Measurements from ENCODE around the gene RASSF8. TPM values are rescaled to one million over a fixed set of nuclear protein-coding genes. Genes with fewer than 3 reads are reported as not detected.

Gene RASSF8
- total RNA-seq, 1 donor from 2014 or later, result 33.7 TPM

DNA sequence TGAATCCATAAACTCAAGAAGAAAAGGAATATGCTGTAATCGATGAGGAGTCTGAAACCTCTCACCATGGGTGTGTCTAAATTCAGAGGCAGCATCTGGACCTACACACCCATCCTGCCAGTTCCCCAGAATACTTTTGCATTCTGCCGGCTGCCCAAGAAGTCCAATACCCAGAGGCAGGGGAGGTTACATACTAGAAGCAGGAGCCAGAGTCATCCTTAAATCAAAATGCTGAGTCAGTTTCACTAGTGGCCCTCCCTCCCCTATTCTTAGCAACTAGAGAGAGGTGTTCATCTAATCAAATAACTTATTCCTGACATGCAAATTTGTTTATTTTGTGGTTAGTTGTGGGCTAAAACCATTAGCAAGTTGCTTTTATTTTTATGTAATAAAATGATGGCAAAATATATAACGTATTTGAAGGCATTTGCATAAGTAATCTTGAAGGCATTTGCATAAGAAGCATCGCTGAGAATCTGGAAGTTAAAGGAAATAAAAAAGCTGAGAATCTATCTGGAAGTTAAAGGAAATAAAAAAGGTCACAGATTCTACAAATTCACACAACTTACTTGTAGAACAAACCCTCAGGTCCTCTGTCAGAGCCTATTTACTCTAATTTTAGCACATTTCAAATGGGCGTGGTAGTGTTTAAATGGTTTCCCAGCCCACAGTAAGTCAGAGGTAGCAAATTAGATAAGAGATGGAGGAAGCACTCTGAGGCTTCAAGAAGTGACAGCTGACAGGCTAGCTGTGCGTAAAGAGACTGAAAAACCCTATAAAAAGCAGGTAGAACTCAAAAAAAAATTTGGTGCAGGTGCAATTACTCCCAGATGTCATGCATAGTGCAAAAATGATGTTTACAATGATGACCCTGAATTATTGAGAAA is 158.6 kb downstream of the RASSF8 start:
- H3K9me3 ChIP-seq (replicated peaks), result no peaks in the 10 kb centered on the region
- no peaks in the 10 kb centered on the region for H3K36me3 ChIP-seq
- TF ChIP-seq, protein P1, sequence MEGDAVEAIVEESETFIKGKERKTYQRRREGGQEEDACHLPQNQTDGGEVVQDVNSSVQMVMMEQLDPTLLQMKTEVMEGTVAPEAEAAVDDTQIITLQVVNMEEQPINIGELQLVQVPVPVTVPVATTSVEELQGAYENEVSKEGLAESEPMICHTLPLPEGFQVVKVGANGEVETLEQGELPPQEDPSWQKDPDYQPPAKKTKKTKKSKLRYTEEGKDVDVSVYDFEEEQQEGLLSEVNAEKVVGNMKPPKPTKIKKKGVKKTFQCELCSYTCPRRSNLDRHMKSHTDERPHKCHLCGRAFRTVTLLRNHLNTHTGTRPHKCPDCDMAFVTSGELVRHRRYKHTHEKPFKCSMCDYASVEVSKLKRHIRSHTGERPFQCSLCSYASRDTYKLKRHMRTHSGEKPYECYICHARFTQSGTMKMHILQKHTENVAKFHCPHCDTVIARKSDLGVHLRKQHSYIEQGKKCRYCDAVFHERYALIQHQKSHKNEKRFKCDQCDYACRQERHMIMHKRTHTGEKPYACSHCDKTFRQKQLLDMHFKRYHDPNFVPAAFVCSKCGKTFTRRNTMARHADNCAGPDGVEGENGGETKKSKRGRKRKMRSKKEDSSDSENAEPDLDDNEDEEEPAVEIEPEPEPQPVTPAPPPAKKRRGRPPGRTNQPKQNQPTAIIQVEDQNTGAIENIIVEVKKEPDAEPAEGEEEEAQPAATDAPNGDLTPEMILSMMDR (IDR thresholded peaks at IDR 0.05; ENCODE audit: borderline replicate concordance), result no peak
- H3K27ac ChIP-seq (replicated peaks), result peak overlapping the region; percentile 94
- no peaks in the 10 kb centered on the region for H3K27me3 ChIP-seq (ENCODE audit: low read depth)
- H3K4me1 ChIP-seq, result peaks cover 73% of the 10 kb centered on the region
- no peak for DNase-seq
- intact Hi-C loops (cut with micrococcal nuclease), result no loop called here
- no peak overlapping the region for H3K4me3 ChIP-seq

DNA sequence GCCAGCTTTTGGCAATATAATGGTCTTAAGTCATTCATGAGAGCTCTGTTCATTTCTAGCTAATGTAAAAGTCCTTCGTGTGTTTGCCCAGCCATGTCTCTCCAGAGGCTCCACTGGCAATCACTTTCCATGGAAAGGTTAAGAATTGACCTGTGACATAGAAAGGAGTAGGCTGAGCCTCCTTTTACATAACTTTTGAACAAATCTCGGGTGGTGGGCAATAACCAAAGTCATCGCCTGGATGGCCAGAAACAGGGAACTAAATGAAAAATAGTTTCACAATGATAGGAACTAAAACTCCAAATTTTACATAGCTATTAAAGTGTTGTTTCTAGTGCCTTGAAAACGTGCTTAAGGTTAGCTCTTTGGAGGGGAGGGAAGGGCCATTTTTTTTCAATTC is 159.8 kb downstream of the RASSF8 start:
- Histone ChIP-seq H3K27ac (replicated peaks) (peak overlapping the region; percentile 94), H3K27me3 (ENCODE audit: low read depth) (no peaks in the 10 kb centered on the region), H3K9me3 (replicated peaks) (no peaks in the 10 kb centered on the region), H3K4me1 (peaks cover 69% of the 10 kb centered on the region), H3K36me3 (no peaks in the 10 kb centered on the region), H3K4me3 (no peak overlapping the region)
- TF ChIP-seq, protein P1 (IDR thresholded peaks at IDR 0.05; ENCODE audit: borderline replicate concordance), result no peak
- intact Hi-C loops (cut with micrococcal nuclease), result no loop called here
- DNase-seq, result no peak

DNA sequence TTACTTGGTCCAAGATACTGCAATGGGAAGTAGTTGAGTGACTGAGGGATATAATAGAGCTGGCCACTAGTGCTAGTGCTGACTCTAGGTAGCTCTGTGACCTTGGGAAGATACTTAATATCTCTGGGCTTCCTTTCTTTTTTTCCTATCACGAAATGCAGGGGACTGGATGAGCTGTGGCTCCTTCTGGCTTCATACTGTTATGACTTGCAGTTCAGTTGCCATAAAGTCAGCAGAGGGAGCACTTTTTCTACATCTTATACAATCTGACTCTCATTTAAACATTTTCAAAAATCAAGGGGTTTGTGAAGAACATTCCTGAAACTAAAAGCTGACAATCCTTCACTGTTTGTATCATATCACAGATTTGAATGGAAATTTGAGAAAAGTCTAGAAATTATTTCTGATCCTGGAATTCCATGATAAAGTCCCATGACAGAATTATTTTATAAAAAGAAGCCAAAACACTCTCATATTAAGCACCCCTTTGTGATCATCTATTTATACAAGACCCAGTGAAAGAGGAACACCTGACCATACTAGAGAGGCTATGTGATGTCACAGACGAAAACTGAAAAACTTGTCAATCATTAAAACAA is 161.0 kb downstream of the RASSF8 start:
- Histone ChIP-seq H3K4me3 (no peak overlapping the region), H3K36me3 (no peaks in the 10 kb centered on the region)
- intact Hi-C loops (cut with micrococcal nuclease), result no loop called here

DNA sequence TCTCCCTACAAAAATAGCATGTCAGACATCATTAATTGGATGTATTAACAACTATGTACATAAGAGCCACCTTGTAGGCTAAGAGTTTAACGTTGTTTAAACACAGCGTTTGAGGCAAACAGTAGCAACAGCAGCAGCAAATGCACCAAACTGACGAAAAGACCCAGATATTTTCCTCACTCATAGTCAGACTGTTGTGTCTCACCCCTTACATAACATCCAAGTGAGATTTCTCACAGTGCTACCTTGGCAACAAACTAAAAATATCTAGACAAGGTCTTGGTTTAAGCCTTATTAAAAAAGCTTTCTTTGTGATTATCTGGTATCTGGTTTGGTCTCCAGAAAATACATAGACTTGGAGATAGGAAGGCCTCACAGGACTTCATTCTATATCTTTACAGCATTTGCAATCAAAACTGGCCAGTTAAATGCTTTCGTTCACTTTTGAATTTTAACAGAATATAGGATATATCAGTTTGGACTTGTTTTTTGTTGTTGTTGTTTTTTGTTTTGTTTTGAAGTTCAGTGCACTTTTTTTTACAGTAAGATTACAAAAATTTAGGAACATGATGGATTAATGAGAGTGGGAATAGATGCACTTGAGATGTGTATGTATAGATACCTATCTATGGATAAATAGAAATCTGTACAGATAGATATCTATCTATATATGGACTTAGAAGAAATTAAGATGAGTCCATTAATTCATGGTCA is 162.2 kb downstream of the RASSF8 start:
- H3K27me3 ChIP-seq (ENCODE audit: low read depth), result no peaks in the 10 kb centered on the region
- H3K9me3 ChIP-seq (replicated peaks), result no peaks in the 10 kb centered on the region
- peak overlapping the region; percentile 70 for H3K4me3 ChIP-seq
- DNase-seq, result no peak
- peaks cover 73% of the 10 kb centered on the region for H3K4me1 ChIP-seq
- intact Hi-C loops (cut with micrococcal nuclease), result loop anchor here (10.0 kb wide), 1 partner anchor 74 kb away; the partner anchor contains the start of gene SSPN
- TF ChIP-seq, protein P1 (IDR thresholded peaks at IDR 0.05; ENCODE audit: borderline replicate concordance), result no peak
- peak overlapping the region; percentile 94 for H3K27ac ChIP-seq (replicated peaks)
- no peaks in the 10 kb centered on the region for H3K36me3 ChIP-seq

More for the DNA sequence above, 161.0 kb downstream of the RASSF8 start:
- no peak for DNase-seq
- no peaks in the 10 kb centered on the region for H3K9me3 ChIP-seq (replicated peaks)
- peaks cover 74% of the 10 kb centered on the region for H3K4me1 ChIP-seq
- H3K27me3 ChIP-seq (ENCODE audit: low read depth), result no peaks in the 10 kb centered on the region
- peak overlapping the region; percentile 94 for H3K27ac ChIP-seq (replicated peaks)
- TF ChIP-seq, protein P1 (IDR thresholded peaks at IDR 0.05; ENCODE audit: borderline replicate concordance), result peak; percentile 72

DNA sequence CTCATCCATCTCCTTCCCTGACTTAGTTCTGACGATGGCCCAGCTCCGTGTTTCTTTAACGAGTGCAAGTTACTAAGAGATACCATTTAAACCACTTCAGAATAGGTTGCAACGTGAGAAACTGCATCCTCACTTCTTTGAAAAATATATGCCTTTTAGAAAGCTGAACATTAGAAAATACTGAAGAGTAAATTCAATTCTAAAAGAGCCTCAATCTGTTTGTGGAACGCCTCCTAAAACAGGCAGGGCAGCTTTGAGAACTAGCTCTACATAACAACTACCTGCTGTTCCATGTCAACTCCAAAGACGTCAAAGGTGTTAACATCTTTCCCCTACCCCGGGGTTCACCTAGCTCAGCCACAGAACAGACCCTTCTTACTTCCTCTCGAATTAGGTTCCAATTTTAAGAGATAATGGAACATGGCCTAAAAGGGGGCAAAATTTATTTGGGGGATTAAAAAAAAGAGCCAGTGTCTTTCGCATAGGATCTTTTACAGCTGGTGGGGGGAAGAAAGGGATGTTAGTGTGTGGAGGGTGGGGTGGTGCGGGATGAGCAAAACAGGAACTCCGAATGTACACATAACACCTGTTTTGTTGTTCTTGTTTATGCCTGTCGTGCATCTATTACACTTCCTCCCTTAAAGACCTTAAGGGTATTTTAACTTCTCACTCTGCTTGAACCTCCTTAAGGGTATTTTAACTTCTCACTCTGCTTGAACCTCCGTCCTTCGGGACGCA is 163.0 kb downstream of the RASSF8 start:
- TF ChIP-seq, protein P1 (IDR thresholded peaks at IDR 0.05; ENCODE audit: borderline replicate concordance), result no peak
- intact Hi-C loops (cut with micrococcal nuclease), result loop anchor here (10.0 kb wide), 1 partner anchor 73 kb away; the partner anchor contains the start of gene SSPN
- H3K4me3 ChIP-seq, result peak overlapping the region; percentile 70
- no peaks in the 10 kb centered on the region for H3K9me3 ChIP-seq (replicated peaks)
- no peaks in the 10 kb centered on the region for H3K36me3 ChIP-seq
- peaks cover 75% of the 10 kb centered on the region for H3K4me1 ChIP-seq
- no peaks in the 10 kb centered on the region for H3K27me3 ChIP-seq (ENCODE audit: low read depth)
- H3K27ac ChIP-seq (replicated peaks), result peak overlapping the region; percentile 94
- DNase-seq, result no peak

Measured in left ventricle myocardium inferior (tissue), 1 donor.